ENCODE data around the gene LY6G6D.
"Not testable (repeated sequence)": the region's sequence is repeated elsewhere in the genome, so short reads cannot be mapped to it uniquely, and the experiment has no call there.

Gene LY6G6D

DNA sequence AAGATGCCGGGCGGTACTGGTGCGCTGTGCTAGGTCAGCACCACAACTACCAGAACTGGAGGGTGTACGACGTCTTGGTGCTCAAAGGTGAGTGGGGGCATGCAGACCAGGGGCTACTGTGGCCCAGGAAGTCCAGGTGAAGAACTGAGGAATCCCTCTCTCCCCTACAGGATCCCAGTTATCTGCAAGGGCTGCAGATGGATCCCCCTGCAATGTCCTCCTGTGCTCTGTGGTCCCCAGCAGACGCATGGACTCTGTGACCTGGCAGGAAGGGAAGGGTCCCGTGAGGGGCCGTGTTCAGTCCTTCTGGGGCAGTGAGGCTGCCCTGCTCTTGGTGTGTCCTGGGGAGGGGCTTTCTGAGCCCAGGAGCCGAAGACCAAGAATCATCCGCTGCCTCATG, 7.4 kb upstream of the LY6G6D start:
- Histone ChIP-seq H3K27me3 (ENCODE audit: control insufficient read depth, low read length) (peaks cover 29% of the 10 kb centered on the region), H3K79me2 (ENCODE audit: control insufficient read depth, low read length) (peaks cover 1% of the 10 kb centered on the region), H3K36me3 (ENCODE audit: control insufficient read depth, low read length) (no peaks in the 10 kb centered on the region), H3K4me1 (ENCODE audit: control insufficient read depth, low read length) (peaks cover 12% of the 10 kb centered on the region), H3F3A (ENCODE audit: control insufficient read depth, insufficient read depth) (peaks cover 6% of the 10 kb centered on the region), H3K4me2 (ENCODE audit: low read length) (no peak overlapping the region), H3K9me3 (ENCODE audit: control insufficient read depth, insufficient read depth, low read length) (no peaks in the 10 kb centered on the region), H3K9me2 (replicated peaks; ENCODE audit: control insufficient read depth, low read length) (no peaks in the 10 kb centered on the region), H3K4me3 (ENCODE audit: low read length) (no peak overlapping the region), H3K27ac (ENCODE audit: low read depth, low read length) (no peak overlapping the region), H4K20me1 (ENCODE audit: control insufficient read depth, insufficient read depth, low read depth, low read length) (no peaks in the 10 kb centered on the region)
- TF ChIP-seq, protein P1, sequence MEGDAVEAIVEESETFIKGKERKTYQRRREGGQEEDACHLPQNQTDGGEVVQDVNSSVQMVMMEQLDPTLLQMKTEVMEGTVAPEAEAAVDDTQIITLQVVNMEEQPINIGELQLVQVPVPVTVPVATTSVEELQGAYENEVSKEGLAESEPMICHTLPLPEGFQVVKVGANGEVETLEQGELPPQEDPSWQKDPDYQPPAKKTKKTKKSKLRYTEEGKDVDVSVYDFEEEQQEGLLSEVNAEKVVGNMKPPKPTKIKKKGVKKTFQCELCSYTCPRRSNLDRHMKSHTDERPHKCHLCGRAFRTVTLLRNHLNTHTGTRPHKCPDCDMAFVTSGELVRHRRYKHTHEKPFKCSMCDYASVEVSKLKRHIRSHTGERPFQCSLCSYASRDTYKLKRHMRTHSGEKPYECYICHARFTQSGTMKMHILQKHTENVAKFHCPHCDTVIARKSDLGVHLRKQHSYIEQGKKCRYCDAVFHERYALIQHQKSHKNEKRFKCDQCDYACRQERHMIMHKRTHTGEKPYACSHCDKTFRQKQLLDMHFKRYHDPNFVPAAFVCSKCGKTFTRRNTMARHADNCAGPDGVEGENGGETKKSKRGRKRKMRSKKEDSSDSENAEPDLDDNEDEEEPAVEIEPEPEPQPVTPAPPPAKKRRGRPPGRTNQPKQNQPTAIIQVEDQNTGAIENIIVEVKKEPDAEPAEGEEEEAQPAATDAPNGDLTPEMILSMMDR (IDR thresholded peaks at IDR 0.05; ENCODE audit: low read depth, low read length, poor library complexity, severe bottlenecking) = no peak
- TF ChIP-seq EZH2phosphoT487 (IDR thresholded peaks at IDR 0.05; ENCODE audit: borderline replicate concordance, low read length) = no peak

DNA sequence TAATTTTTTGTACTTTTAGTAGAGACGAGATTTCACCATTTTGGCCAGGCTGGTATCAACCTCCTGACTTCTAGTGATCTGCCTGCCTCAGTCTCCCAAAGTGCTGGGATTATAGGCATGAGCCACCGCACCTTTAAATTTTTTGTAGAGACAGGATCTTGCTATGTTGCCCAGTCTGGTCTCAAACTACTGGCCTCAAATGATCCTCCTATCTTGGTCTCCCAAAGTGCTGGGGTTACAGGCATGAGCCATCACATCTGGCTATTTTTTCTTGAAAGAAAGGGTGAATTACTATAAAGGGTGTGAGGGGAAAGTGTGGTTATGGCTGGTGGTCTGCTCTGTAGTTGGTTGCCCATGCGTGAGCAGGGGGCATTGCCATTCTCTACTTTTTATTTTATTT, 6.9 kb upstream of the LY6G6D start:
- Histone ChIP-seq H3K4me1 (ENCODE audit: control insufficient read depth, low read length) (peaks cover 12% of the 10 kb centered on the region), H3K9me2 (replicated peaks; ENCODE audit: control insufficient read depth, low read length) (no peaks in the 10 kb centered on the region), H3K79me2 (ENCODE audit: control insufficient read depth, low read length) (no peaks in the 10 kb centered on the region), H3K4me3 (ENCODE audit: low read length) (no peak overlapping the region), H3F3A (ENCODE audit: control insufficient read depth, insufficient read depth) (peaks cover 6% of the 10 kb centered on the region), H4K20me1 (ENCODE audit: control insufficient read depth, insufficient read depth, low read depth, low read length) (no peaks in the 10 kb centered on the region), H3K9me3 (ENCODE audit: control insufficient read depth, insufficient read depth, low read length) (no peaks in the 10 kb centered on the region), H3K36me3 (ENCODE audit: control insufficient read depth, low read length) (no peaks in the 10 kb centered on the region), H3K27me3 (ENCODE audit: control insufficient read depth, low read length) (peaks cover 34% of the 10 kb centered on the region), H3K27ac (ENCODE audit: low read depth, low read length) (no peak overlapping the region), H3K4me2 (ENCODE audit: low read length) (no peak overlapping the region)
- TF ChIP-seq, protein P1 (IDR thresholded peaks at IDR 0.05; ENCODE audit: low read depth, low read length, poor library complexity, severe bottlenecking) = no peak
- TF ChIP-seq EZH2phosphoT487 (IDR thresholded peaks at IDR 0.05; ENCODE audit: borderline replicate concordance, low read length) = no peak

DNA sequence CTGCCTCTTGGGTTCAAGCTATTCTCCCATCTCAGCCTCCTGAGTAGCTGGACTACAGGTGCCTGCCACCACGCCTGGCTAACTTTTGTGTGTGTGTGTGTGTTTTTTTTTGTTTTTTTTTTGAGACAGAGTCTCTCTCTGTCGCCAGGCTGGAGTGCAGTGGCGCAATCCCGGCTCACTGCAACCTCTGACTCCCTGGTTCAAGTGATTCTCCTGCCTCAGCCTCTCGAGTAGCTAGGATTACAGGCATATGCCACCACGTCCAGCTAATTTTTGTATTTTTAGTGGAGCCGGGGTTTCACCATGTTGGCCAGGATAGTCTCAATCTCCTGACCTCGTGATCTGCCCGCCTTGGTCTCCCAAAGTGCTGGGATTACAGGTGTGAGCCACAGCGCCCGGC, 6.0 kb upstream of the LY6G6D start:
- H3K27ac ChIP-seq (ENCODE audit: low read depth, low read length); H3K4me2 ChIP-seq (ENCODE audit: low read length); H3K36me3 ChIP-seq (ENCODE audit: control insufficient read depth, low read length): not testable (repeated sequence)

DNA sequence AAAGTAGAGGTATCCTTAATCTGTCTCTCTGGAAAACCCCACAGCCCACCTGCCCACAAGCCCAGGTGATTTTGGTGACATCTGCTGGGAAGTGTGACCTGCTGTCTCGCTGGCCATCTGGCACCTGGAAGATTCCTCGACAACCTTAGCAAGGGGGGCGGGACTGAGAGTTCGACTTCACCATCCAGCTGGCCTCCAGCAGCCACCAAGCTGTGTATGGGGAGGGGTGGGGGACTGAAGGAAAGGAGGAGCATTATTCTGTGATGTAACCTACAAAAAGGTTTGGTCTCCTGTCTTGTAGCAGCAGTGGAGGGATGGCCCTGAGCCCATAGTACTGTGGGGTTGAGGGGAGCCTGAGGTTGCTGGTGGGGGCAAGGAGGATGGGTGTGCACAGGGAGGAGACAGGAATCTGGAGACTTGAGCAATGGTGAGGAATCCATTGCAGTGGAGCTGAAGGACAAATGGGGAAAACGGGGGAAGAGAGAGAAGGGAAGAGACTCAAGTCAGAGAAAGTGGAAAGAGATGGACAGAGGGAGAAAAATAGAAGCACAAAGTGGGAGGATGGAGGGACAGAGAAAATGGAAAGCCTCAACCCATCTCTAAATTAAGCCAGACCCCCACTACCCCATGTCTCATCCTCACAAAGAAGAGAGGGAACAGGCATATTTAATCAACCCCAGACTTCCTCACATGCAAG, 4.5 kb upstream of the LY6G6D start:
- H3K9me3 ChIP-seq (ENCODE audit: control insufficient read depth, insufficient read depth, low read length) = no peaks in the 10 kb centered on the region
- H3K9me2 ChIP-seq (replicated peaks; ENCODE audit: control insufficient read depth, low read length) = no peaks in the 10 kb centered on the region
- no peak for TF ChIP-seq EZH2phosphoT487 (IDR thresholded peaks at IDR 0.05; ENCODE audit: borderline replicate concordance, low read length)
- TF ChIP-seq, protein P1 (IDR thresholded peaks at IDR 0.05; ENCODE audit: low read depth, low read length, poor library complexity, severe bottlenecking) = no peak
- H4K20me1 ChIP-seq (ENCODE audit: control insufficient read depth, insufficient read depth, low read depth, low read length) = no peaks in the 10 kb centered on the region
- no peak overlapping the region for H3K27ac ChIP-seq (ENCODE audit: low read depth, low read length)
- H3K4me1 ChIP-seq (ENCODE audit: control insufficient read depth, low read length) = peaks cover 5% of the 10 kb centered on the region; the same call in 1 of the 2 replicates
- H3F3A ChIP-seq (ENCODE audit: control insufficient read depth, insufficient read depth) = peaks cover 3% of the 10 kb centered on the region; the same call in 1 of the 2 replicates
- H3K4me3 ChIP-seq (ENCODE audit: low read length) = no peak overlapping the region
- peaks cover 47% of the 10 kb centered on the region for H3K27me3 ChIP-seq (ENCODE audit: control insufficient read depth, low read length)
- H3K79me2 ChIP-seq (ENCODE audit: control insufficient read depth, low read length) = no peaks in the 10 kb centered on the region
- no peaks in the 10 kb centered on the region for H3K36me3 ChIP-seq (ENCODE audit: control insufficient read depth, low read length)
- no peak overlapping the region for H3K4me2 ChIP-seq (ENCODE audit: low read length)

More for the DNA sequence above, 6.0 kb upstream of the LY6G6D start:
- not testable (repeated sequence) for H3F3A ChIP-seq (ENCODE audit: control insufficient read depth, insufficient read depth); H3K9me3 ChIP-seq (ENCODE audit: control insufficient read depth, insufficient read depth, low read length); H3K9me2 ChIP-seq (replicated peaks; ENCODE audit: control insufficient read depth, low read length); H3K4me3 ChIP-seq (ENCODE audit: low read length); H3K79me2 ChIP-seq (ENCODE audit: control insufficient read depth, low read length); H3K4me1 ChIP-seq (ENCODE audit: control insufficient read depth, low read length); H4K20me1 ChIP-seq (ENCODE audit: control insufficient read depth, insufficient read depth, low read depth, low read length)
- H3K27me3 ChIP-seq (ENCODE audit: control insufficient read depth, low read length) = peaks cover 40% of the 10 kb centered on the region
